ENCODE results near the gene IL6. TPM values are rescaled to one million over a fixed set of nuclear protein-coding genes. Genes with fewer than 3 reads are reported as not detected.

Gene IL6
- polyA plus RNA-seq, 1 donor (not counting 4 experiments of a cell fraction or from before 2014, with no cell fraction given) = 5.0 TPM

- Histone ChIP-seq H3K4me2 (ENCODE audit: control insufficient read depth, extremely low read depth, insufficient read depth, low read depth, low read length) (no peak overlapping the region), H3K36me3 (ENCODE audit: control insufficient read depth in 2 of 2, extremely low read depth in 1 of 2, insufficient read depth in 2 of 2, low read length in 2 of 2) (no peaks in the 10 kb centered on the region), H3K79me2 (ENCODE audit: control insufficient read depth, insufficient read depth, low read length) (no peaks in the 10 kb centered on the region), H4K20me1 (ENCODE audit: control insufficient read depth, extremely low read depth, insufficient read depth, low read length) (no peaks in the 10 kb centered on the region), H3K4me1 (ENCODE audit: control insufficient read depth, extremely low read depth, insufficient read depth, low read length) (peaks cover 17% of the 10 kb centered on the region), H3K4me3 (ENCODE audit: control insufficient read depth in 2 of 3, extremely low read depth in 1 of 3, insufficient read depth in 2 of 3, low read depth in 1 of 3, low read length in 3 of 3) (no peak overlapping the region), H3K9me1 (ENCODE audit: control insufficient read depth, extremely low read depth, insufficient read depth, low read length) (no peaks in the 10 kb centered on the region), H2AFZ (ENCODE audit: control insufficient read depth, low read length) (no peak overlapping the region), H3K27me3 (ENCODE audit: control insufficient read depth, extremely low read depth, insufficient read depth, low read length) (no peaks in the 10 kb centered on the region), H3K9ac (ENCODE audit: control insufficient read depth, extremely low read depth, insufficient read depth, low read length) (no peak overlapping the region), H3K27ac (ENCODE audit: control insufficient read depth, insufficient read depth, low read length) (no peak overlapping the region), H3K9me3 (ENCODE audit: control insufficient read depth, low read depth, low read length) (no peaks in the 10 kb centered on the region)
- DNase-seq (ENCODE audit: low read depth, low spot score) (no peak), FAIRE-seq (no peak)
- TF ChIP-seq CTCF (optimal IDR thresholded peaks at IDR 0.05 in 1 of 3, IDR thresholded peaks at IDR 0.05 in 1 of 3, conservative IDR thresholded peaks at IDR 0.05 in 1 of 3; ENCODE audit: extremely low read depth in 1 of 3, insufficient read depth in 2 of 3, low read length in 3 of 3) = no peak
- dilution Hi-C loops (cut with MboI; ENCODE audit: extremely low pct_ligation_motif_present, low sequenced_read_pairs) = no loop called here
These were observed 31.4 kb upstream of the IL6 start for GRCh38 chr7:22695476-22696132.

GRCh38 chr7:22696541-22697228 lies 30.3 kb upstream of the IL6 start:
- Histone ChIP-seq H3K9ac (ENCODE audit: control insufficient read depth, extremely low read depth, insufficient read depth, low read length) (no peak overlapping the region), H2AFZ (ENCODE audit: control insufficient read depth, low read length) (peak overlapping the region; percentile 85), H3K9me1 (ENCODE audit: control insufficient read depth, extremely low read depth, insufficient read depth, low read length) (no peaks in the 10 kb centered on the region), H3K27me3 (ENCODE audit: control insufficient read depth, extremely low read depth, insufficient read depth, low read length) (no peaks in the 10 kb centered on the region), H3K79me2 (ENCODE audit: control insufficient read depth, insufficient read depth, low read length) (no peaks in the 10 kb centered on the region), H3K27ac (ENCODE audit: control insufficient read depth, insufficient read depth, low read length) (peak overlapping the region; percentile 28), H3K4me3 (ENCODE audit: control insufficient read depth in 2 of 3, extremely low read depth in 1 of 3, insufficient read depth in 2 of 3, low read depth in 1 of 3, low read length in 3 of 3) (no peak overlapping the region), H3K36me3 (ENCODE audit: control insufficient read depth in 2 of 2, extremely low read depth in 1 of 2, insufficient read depth in 2 of 2, low read length in 2 of 2) (no peaks in the 10 kb centered on the region), H3K9me3 (ENCODE audit: control insufficient read depth, low read depth, low read length) (no peaks in the 10 kb centered on the region), H4K20me1 (ENCODE audit: control insufficient read depth, extremely low read depth, insufficient read depth, low read length) (no peaks in the 10 kb centered on the region), H3K4me1 (ENCODE audit: control insufficient read depth, extremely low read depth, insufficient read depth, low read length) (peaks cover 17% of the 10 kb centered on the region), H3K4me2 (ENCODE audit: control insufficient read depth, extremely low read depth, insufficient read depth, low read depth, low read length) (peak overlapping the region; percentile 67)
- FAIRE-seq (peak; percentile 75), DNase-seq (ENCODE audit: low read depth, low spot score) (no peak)
- no peak for TF ChIP-seq CTCF (optimal IDR thresholded peaks at IDR 0.05 in 1 of 3, IDR thresholded peaks at IDR 0.05 in 1 of 3, conservative IDR thresholded peaks at IDR 0.05 in 1 of 3; ENCODE audit: extremely low read depth in 1 of 3, insufficient read depth in 2 of 3, low read length in 3 of 3)
- no peak for TF ChIP-seq EZH2 (IDR thresholded peaks at IDR 0.05; ENCODE audit: low read length)
- dilution Hi-C loops (cut with MboI; ENCODE audit: extremely low pct_ligation_motif_present, low sequenced_read_pairs) = no loop called here

Data from keratinocyte (primary cell).